Measurements from ENCODE around the gene PTGES2. TPM values are rescaled to one million over a fixed set of nuclear protein-coding genes. Genes with fewer than 3 reads are reported as not detected.

Gene PTGES2
- polyA plus RNA-seq, 1 donor from 2014 or later = 55.9 TPM

- Histone ChIP-seq H3F3A (ENCODE audit: insufficient read depth, low read length, poor library complexity, severe bottlenecking) (no peaks in the 10 kb centered on the region), H3K27me3 (ENCODE audit: insufficient read depth, low read depth, low read length) (no peaks in the 10 kb centered on the region), H3K4me2 (ENCODE audit: low read length) (no peak overlapping the region), H2AFZ (ENCODE audit: low read depth, low read length) (no peak overlapping the region), H3K9ac (ENCODE audit: low read length) (no peak overlapping the region), H4K20me1 (ENCODE audit: insufficient read depth) (no peaks in the 10 kb centered on the region), H3K4me3 (ENCODE audit: low read length) (no peak overlapping the region), H3K27ac (ENCODE audit: low read length) (no peak overlapping the region), H3K9me3 (ENCODE audit: low read length) (no peaks in the 10 kb centered on the region), H3K36me3 (ENCODE audit: insufficient read depth, low read length) (no peaks in the 10 kb centered on the region), H3K9me2 (ENCODE audit: insufficient read depth, low read length) (no peaks in the 10 kb centered on the region), H3K79me2 (replicated peaks; ENCODE audit: insufficient read depth, low read length) (peaks cover 3% of the 10 kb centered on the region)
- TF ChIP-seq SMC3 (conservative IDR thresholded peaks at IDR 0.05; ENCODE audit: poor library complexity) = no peak
- TF ChIP-seq EZH2 (IDR thresholded peaks at IDR 0.05; ENCODE audit: borderline replicate concordance, insufficient read depth, low read length, poor library complexity, severe bottlenecking) = no peak
- no peak for TF ChIP-seq POLR2AphosphoS5 (IDR thresholded peaks at IDR 0.05)
- no peak for TF ChIP-seq EP300 (conservative IDR thresholded peaks at IDR 0.05; ENCODE audit: poor library complexity, severe bottlenecking)
These were observed 42.8 kb downstream of the PTGES2 start for GRCh38 chr9:128084746-128085145.

GRCh38 chr9:128082151-128082550 lies 45.4 kb downstream of the PTGES2 start:
- no peaks in the 10 kb centered on the region for H3K9me3 ChIP-seq (ENCODE audit: low read length)
- no peaks in the 10 kb centered on the region for H3F3A ChIP-seq (ENCODE audit: insufficient read depth, low read length, poor library complexity, severe bottlenecking)
- no peak overlapping the region for H3K27ac ChIP-seq (ENCODE audit: low read length)
- H3K4me2 ChIP-seq (ENCODE audit: low read length) = no peak overlapping the region
- TF ChIP-seq, protein P1, sequence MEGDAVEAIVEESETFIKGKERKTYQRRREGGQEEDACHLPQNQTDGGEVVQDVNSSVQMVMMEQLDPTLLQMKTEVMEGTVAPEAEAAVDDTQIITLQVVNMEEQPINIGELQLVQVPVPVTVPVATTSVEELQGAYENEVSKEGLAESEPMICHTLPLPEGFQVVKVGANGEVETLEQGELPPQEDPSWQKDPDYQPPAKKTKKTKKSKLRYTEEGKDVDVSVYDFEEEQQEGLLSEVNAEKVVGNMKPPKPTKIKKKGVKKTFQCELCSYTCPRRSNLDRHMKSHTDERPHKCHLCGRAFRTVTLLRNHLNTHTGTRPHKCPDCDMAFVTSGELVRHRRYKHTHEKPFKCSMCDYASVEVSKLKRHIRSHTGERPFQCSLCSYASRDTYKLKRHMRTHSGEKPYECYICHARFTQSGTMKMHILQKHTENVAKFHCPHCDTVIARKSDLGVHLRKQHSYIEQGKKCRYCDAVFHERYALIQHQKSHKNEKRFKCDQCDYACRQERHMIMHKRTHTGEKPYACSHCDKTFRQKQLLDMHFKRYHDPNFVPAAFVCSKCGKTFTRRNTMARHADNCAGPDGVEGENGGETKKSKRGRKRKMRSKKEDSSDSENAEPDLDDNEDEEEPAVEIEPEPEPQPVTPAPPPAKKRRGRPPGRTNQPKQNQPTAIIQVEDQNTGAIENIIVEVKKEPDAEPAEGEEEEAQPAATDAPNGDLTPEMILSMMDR (IDR thresholded peaks at IDR 0.05; ENCODE audit: poor library complexity, severe bottlenecking) = no peak
- TF ChIP-seq RAD21 (conservative IDR thresholded peaks at IDR 0.05) (no peak), EP300 (conservative IDR thresholded peaks at IDR 0.05; ENCODE audit: poor library complexity, severe bottlenecking) (no peak), EZH2 (IDR thresholded peaks at IDR 0.05; ENCODE audit: borderline replicate concordance, insufficient read depth, low read length, poor library complexity, severe bottlenecking) (no peak), SMC3 (conservative IDR thresholded peaks at IDR 0.05; ENCODE audit: poor library complexity) (no peak), REST (IDR thresholded peaks at IDR 0.05; ENCODE audit: borderline replicate concordance) (no peak), TAF1 (IDR thresholded peaks at IDR 0.05; ENCODE audit: low read depth) (no peak), POLR2AphosphoS5 (IDR thresholded peaks at IDR 0.05) (no peak), MXI1 (conservative IDR thresholded peaks at IDR 0.05; ENCODE audit: poor library complexity, severe bottlenecking) (no peak)
- H3K9me2 ChIP-seq (ENCODE audit: insufficient read depth, low read length) = no peaks in the 10 kb centered on the region
- H3K4me3 ChIP-seq (ENCODE audit: low read length) = no peak overlapping the region
- H3K9ac ChIP-seq (ENCODE audit: low read length) = no peak overlapping the region
- no peaks in the 10 kb centered on the region for H3K79me2 ChIP-seq (replicated peaks; ENCODE audit: insufficient read depth, low read length)
- H3K27me3 ChIP-seq (ENCODE audit: insufficient read depth, low read depth, low read length) = no peaks in the 10 kb centered on the region
- H4K20me1 ChIP-seq (ENCODE audit: insufficient read depth) = no peaks in the 10 kb centered on the region
- H3K36me3 ChIP-seq (ENCODE audit: insufficient read depth, low read length) = no peaks in the 10 kb centered on the region
- no peak overlapping the region for H2AFZ ChIP-seq (ENCODE audit: low read depth, low read length)

Measured in neural cell (in vitro differentiated cells).